Testis (tissue), 3 donors: Measurements from ENCODE around the gene RPN2. TPM values are rescaled to one million over a fixed set of nuclear protein-coding genes. Genes with fewer than 3 reads are reported as not detected.

ENCODE experiments used
- DNase-seq: peaks from one replicate; pipeline ENCODE4 v3.0.0-alpha.2; 2019
- H3K27ac ChIP-seq, 2 donors: fragments of 200-600 bp; sonication (generic); one replicate each; pipeline ENCODE4 v1.5.1; 2019
- H3K27me3 ChIP-seq: fragments of 200-600 bp; sonication (generic); one replicate; pipeline ENCODE4 v1.5.1; 2019
- H3K36me3 ChIP-seq: fragments of 200-600 bp; sonication (generic); one replicate; pipeline ENCODE4 v1.5.1; 2017; ENCODE audit warnings: low read depth; ENCODE audit errors: missing control alignments
- H3K4me1 ChIP-seq: fragments of 200-600 bp; sonication (generic); one replicate; pipeline ENCODE4 v1.5.1; 2019
- H3K4me3 ChIP-seq, 2 donors: fragments of 200-600 bp; sonication (generic); one replicate each; pipeline ENCODE4 v1.5.1; 2017 to 2019
- H3K9me3 ChIP-seq: fragments of 200-600 bp; sonication (generic); one replicate; pipeline ENCODE4 v1.5.1; 2017
- CTCF ChIP-seq, 3 experiments: fragments of 450-650 bp in 2 of 3; fragments of 200-600 bp in 1 of 3; sonication (generic) in 1 of 3; IDR thresholded peaks; one replicate each; pipeline ENCODE4 v1.5.1; 2016 to 2019; ENCODE audit warnings: antibody characterized with exemption in 3 of 3, mild to moderate bottlenecking in 2 of 3, moderate library complexity in 1 of 3
- POLR2A ChIP-seq: fragments of 450-650 bp; IDR thresholded peaks from one replicate; pipeline ENCODE4 v1.6.1; 2017; ENCODE audit warnings: antibody characterized with exemption, mild to moderate bottlenecking, moderate library complexity
- WGBS, 2 donors: methylation state at CpG; one replicate each; pipeline ENCODE4 v1.1.5; 2018; 5-methylcytosine and 5-hydroxymethylcytosine counted together
- intact Hi-C: fragments of 100-400 bp; cut with DNase I; formaldehyde crosslinking; loops from one replicate; pipeline ENCODE4 v1.15.1; 2023; ENCODE audit warnings: low total_unique reads
- polyA plus RNA-seq: library from polyadenylated mRNA; stranded (reverse); fragments of 350-450 nt; fragmentation: Illumina TruSeq; extraction: RNeasy Lipid Tissue Mini Kit (QIAGEN cat#74804); gene quantifications from one replicate; pipeline ENCODE4 v1.2.3, GENCODE V29; 2014; ENCODE audit warnings: low read depth, low replicate concordance; ENCODE audit not compliant: insufficient read depth
- total RNA-seq, 2 donors: library from RNA; depleted of rRNA; stranded (reverse); fragments of >200 nt; gene quantifications; one replicate each; pipeline ENCODE4 v1.2.3, GENCODE V29; 2016

RPN2 gene
- total and polyA plus RNA-seq, 3 donors from 2014 or later = 200 to 284 (median 235) TPM

GRCh38 chr20:37238426-37238825 lies 59.3 kb downstream of the RPN2 start:
- TF ChIP-seq CTCF (IDR thresholded peaks at IDR 0.05) = no peak
- no peak for TF ChIP-seq POLR2A
- intact Hi-C loops = no loop called here
- DNase-seq = no peak
- Histone ChIP-seq H3K27me3 (no peaks in the 10 kb centered on the region), H3K36me3 (no peaks in the 10 kb centered on the region), H3K4me1 (no peaks in the 10 kb centered on the region), H3K9me3 (no peaks in the 10 kb centered on the region), H3K27ac (no peak overlapping the region), H3K4me3 (no peak overlapping the region)
- 89 to 91% methylated on average over 6 of the region's 6 CpGs for WGBS, 2 donors

- TF ChIP-seq CTCF (IDR thresholded peaks at IDR 0.05) = no peak
- no peak for TF ChIP-seq POLR2A
- intact Hi-C loops = no loop called here
- H3K4me3 ChIP-seq = no peak overlapping the region
- no peak for DNase-seq
- no peaks in the 10 kb centered on the region for H3K4me1 ChIP-seq
- WGBS, 2 donors = 60 to 68% methylated on average over 1 of the region's 1 CpG
- no peaks in the 10 kb centered on the region for H3K36me3 ChIP-seq
- H3K9me3 ChIP-seq = no peaks in the 10 kb centered on the region
- H3K27ac ChIP-seq = peak overlapping the region in 1 of 2 donors; percentile 20
- H3K27me3 ChIP-seq = no peaks in the 10 kb centered on the region
Measured at GRCh38 chr20:37238935-37239451, 59.9 kb downstream of the RPN2 start.

GRCh38 chr20:37240337-37241067 lies 61.4 kb downstream of the RPN2 start:
- TF ChIP-seq CTCF (IDR thresholded peaks at IDR 0.05) (no peak), POLR2A (no peak)
- H3K36me3 ChIP-seq = no peaks in the 10 kb centered on the region
- WGBS, 2 donors = 72 to 96% methylated on average over 3 of the region's 3 CpGs
- no peaks in the 10 kb centered on the region for H3K4me1 ChIP-seq
- H3K27me3 ChIP-seq = no peaks in the 10 kb centered on the region
- H3K9me3 ChIP-seq = no peaks in the 10 kb centered on the region
- intact Hi-C loops = no loop called here
- H3K4me3 ChIP-seq = no peak overlapping the region
- no peak overlapping the region for H3K27ac ChIP-seq
- DNase-seq = no peak

GRCh38 chr20:37242503-37242902 lies 63.4 kb downstream of the RPN2 start:
- no peaks in the 10 kb centered on the region for H3K36me3 ChIP-seq
- 72 to 79% methylated on average over 4 of the region's 4 CpGs for WGBS, 2 donors
- no peak overlapping the region for H3K27ac ChIP-seq
- DNase-seq = no peak
- intact Hi-C loops = no loop called here
- H3K4me1 ChIP-seq = no peaks in the 10 kb centered on the region
- no peak overlapping the region for H3K4me3 ChIP-seq
- TF ChIP-seq CTCF (IDR thresholded peaks at IDR 0.05) (no peak), POLR2A (no peak)
- no peaks in the 10 kb centered on the region for H3K9me3 ChIP-seq
- H3K27me3 ChIP-seq = no peaks in the 10 kb centered on the region
